Mesenchymal stem cell (in vitro differentiated cells and primary cell): ENCODE results near the gene TRIM43. TPM values are rescaled to one million over a fixed set of nuclear protein-coding genes. Genes with fewer than 3 reads are reported as not detected.
"Not testable (repeated sequence)": the region's sequence is repeated elsewhere in the genome, so short reads cannot be mapped to it uniquely, and the experiment has no call there.

Source experiments
- DNase-seq: peaks from one replicate; pipeline ENCODE4 v3.0.0-alpha.2; 2013
- H2AFZ ChIP-seq: one replicate; pipeline ENCODE4 v1.6.1; 2013; ENCODE audit warnings: low read depth, mild to moderate bottlenecking, control low read depth, inconsistent platforms, low read length, moderate library complexity
- H2AK5ac ChIP-seq: 2 replicates; pipeline ENCODE4 v1.6.1; 2013; ENCODE audit warnings: low read length, moderate library complexity, mild to moderate bottlenecking, inconsistent platforms; ENCODE audit not compliant: severe bottlenecking
- H2BK120ac ChIP-seq: one replicate; pipeline ENCODE4 v1.6.1; 2013; ENCODE audit warnings: low read depth, mild to moderate bottlenecking, inconsistent platforms, low read length, moderate library complexity
- H2BK12ac ChIP-seq, 2 experiments: one replicate each; pipeline ENCODE4 v1.6.1; 2013; ENCODE audit warnings: inconsistent platforms in 2 of 2, low read length in 2 of 2, mild to moderate bottlenecking in 2 of 2, moderate library complexity in 2 of 2, control low read depth in 1 of 2
- H2BK15ac ChIP-seq: one replicate; pipeline ENCODE4 v1.6.1; 2013; ENCODE audit warnings: mild to moderate bottlenecking, low read depth, inconsistent platforms; ENCODE audit not compliant: poor library complexity, severe bottlenecking
- H2BK5ac ChIP-seq: 2 replicates; pipeline ENCODE4 v1.6.1; 2013; ENCODE audit warnings: low read depth, mild to moderate bottlenecking, low read length, control low read depth, inconsistent platforms; ENCODE audit not compliant: poor library complexity, severe bottlenecking
- H3K14ac ChIP-seq, 2 experiments: one replicate each; pipeline ENCODE4 v1.6.1; 2013; ENCODE audit warnings: inconsistent platforms in 2 of 2, low read length in 2 of 2, control low read depth in 1 of 2, mild to moderate bottlenecking in 1 of 2, moderate library complexity in 1 of 2
- H3K18ac ChIP-seq, 2 experiments: one replicate each; pipeline ENCODE4 v1.6.1; 2013; ENCODE audit warnings: inconsistent platforms in 2 of 2, low read length in 2 of 2, control low read depth in 1 of 2, low read depth in 1 of 2, mild to moderate bottlenecking in 1 of 2
- H3K23ac ChIP-seq, 2 experiments: one replicate each; pipeline ENCODE4 v1.6.1; 2013; ENCODE audit warnings: inconsistent platforms in 2 of 2, low read length in 2 of 2, mild to moderate bottlenecking in 2 of 2, moderate library complexity in 2 of 2, control low read depth in 1 of 2
- H3K27ac ChIP-seq: 2 replicates; pipeline ENCODE4 v1.5.1; 2013; ENCODE audit warnings: mild to moderate bottlenecking, moderate library complexity, low read length, control low read depth, inconsistent platforms; ENCODE audit not compliant: poor library complexity, severe bottlenecking
- H3K27me3 ChIP-seq, 2 experiments: 2 replicates each; pipeline versions ENCODE4 v1.6.1 to v1.7.0; 2013; ENCODE audit warnings: low read length in 2 of 2, mild to moderate bottlenecking in 2 of 2, moderate library complexity in 2 of 2, control low read depth in 1 of 2, inconsistent platforms in 1 of 2; ENCODE audit not compliant: control insufficient read depth in 1 of 2, insufficient read depth in 1 of 2
- H3K36me3 ChIP-seq, 2 experiments: 2 replicates each; pipeline versions ENCODE4 v1.6.1 to v1.7.0; 2013; ENCODE audit warnings: low read length in 2 of 2, control low read depth in 1 of 2, inconsistent platforms in 1 of 2, low read depth in 1 of 2, mild to moderate bottlenecking in 1 of 2; ENCODE audit not compliant: insufficient read depth in 2 of 2, control insufficient read depth in 1 of 2
- H3K4ac ChIP-seq, 2 experiments: one replicate each; pipeline ENCODE4 v1.6.1; 2013; ENCODE audit warnings: inconsistent platforms in 2 of 2, low read length in 2 of 2, mild to moderate bottlenecking in 2 of 2, moderate library complexity in 2 of 2, control low read depth in 1 of 2, low read depth in 1 of 2
- H3K4me1 ChIP-seq: 2 replicates; pipeline ENCODE4 v1.6.1; 2013; ENCODE audit warnings: low read depth, low read length, control low read depth; ENCODE audit not compliant: control insufficient read depth, insufficient read depth
- H3K4me2 ChIP-seq: 2 replicates; pipeline ENCODE4 v1.6.1; 2013; ENCODE audit warnings: low read length, mild to moderate bottlenecking, inconsistent platforms; ENCODE audit not compliant: poor library complexity, severe bottlenecking
- H3K4me3 ChIP-seq, 2 experiments: 2 replicates each; pipeline versions ENCODE4 v1.5.1 to v1.7.0; 2013; ENCODE audit warnings: low read length in 2 of 2, mild to moderate bottlenecking in 2 of 2, control low read depth in 1 of 2, low read depth in 1 of 2; ENCODE audit not compliant: insufficient read depth in 1 of 2
- H3K79me1 ChIP-seq: replicated peaks from 2 replicates; pipeline ENCODE4 v1.6.1; 2013; ENCODE audit warnings: mild to moderate bottlenecking, control low read depth, low read length, inconsistent platforms; ENCODE audit not compliant: poor library complexity, severe bottlenecking
- H3K9ac ChIP-seq: 2 replicates; pipeline ENCODE4 v1.7.0; 2013; ENCODE audit warnings: mild to moderate bottlenecking, low read length, moderate library complexity
- H3K9me3 ChIP-seq: 2 replicates; pipeline ENCODE4 v1.7.0; 2013; ENCODE audit warnings: mild to moderate bottlenecking, low read length; ENCODE audit not compliant: control insufficient read depth
- H4K8ac ChIP-seq: one replicate; pipeline ENCODE4 v1.6.1; 2013; ENCODE audit warnings: inconsistent platforms, mild to moderate bottlenecking, low read length, moderate library complexity
- H4K91ac ChIP-seq: one replicate; pipeline ENCODE4 v1.6.1; 2013; ENCODE audit warnings: mild to moderate bottlenecking, low read length, inconsistent platforms
- WGBS: methylation state at CpG from one replicate; pipeline ENCODE4 v1.1.7; 2013; ENCODE audit warnings: mixed read lengths; 5-methylcytosine and 5-hydroxymethylcytosine counted together
- polyA plus RNA-seq, 2 experiments: library from polyadenylated mRNA; stranded (reverse); fragments of 200-250 nt; gene quantifications; one replicate each; pipeline ENCODE4 v1.2.3, GENCODE V29; 2013

Gene TRIM43
- polyA plus RNA-seq (2013, experiment 1 of 2), result not detected
- not detected for polyA plus RNA-seq (2013, experiment 2 of 2)

DNA sequence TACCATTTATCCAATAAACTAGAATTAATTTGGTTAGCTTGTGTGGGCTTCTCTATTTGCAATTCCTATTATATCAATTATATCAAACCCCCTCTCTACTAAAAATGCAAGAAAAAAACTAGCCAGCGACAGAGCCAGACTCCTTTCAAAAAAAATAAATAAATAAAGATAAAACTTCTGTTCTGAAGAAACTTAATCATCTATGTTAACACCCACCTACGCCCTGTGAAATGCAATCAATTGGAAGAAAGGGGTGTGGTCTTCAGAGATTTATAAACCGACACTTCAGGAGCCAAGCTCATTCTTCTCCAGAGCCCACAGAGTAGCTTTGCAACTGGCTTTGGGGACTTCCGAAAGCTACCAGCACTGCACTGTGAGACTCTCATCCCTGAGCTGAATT, at the start of gene TRIM43:
TRIM43 (plus strand) TSS at position 301 of the 400 bp plus-strand sequence. CDS start 2,023 bp downstream, outside the sequence.
- not testable (repeated sequence) for H3K18ac ChIP-seq, H2AFZ ChIP-seq, H3K4me3 ChIP-seq, H2AK5ac ChIP-seq, H3K4me1 ChIP-seq, H2BK5ac ChIP-seq, H3K36me3 ChIP-seq, H3K27me3 ChIP-seq, H2BK12ac ChIP-seq, H3K4ac ChIP-seq, H3K27ac ChIP-seq, H4K8ac ChIP-seq, H3K4me2 ChIP-seq, H2BK15ac ChIP-seq, H3K9me3 ChIP-seq, H2BK120ac ChIP-seq, H3K9ac ChIP-seq, DNase-seq, H3K14ac ChIP-seq, H3K79me1 ChIP-seq, H4K91ac ChIP-seq, H3K23ac ChIP-seq
- WGBS, result no CpG with 5 or more reads among the region's 4 CpGs

DNA sequence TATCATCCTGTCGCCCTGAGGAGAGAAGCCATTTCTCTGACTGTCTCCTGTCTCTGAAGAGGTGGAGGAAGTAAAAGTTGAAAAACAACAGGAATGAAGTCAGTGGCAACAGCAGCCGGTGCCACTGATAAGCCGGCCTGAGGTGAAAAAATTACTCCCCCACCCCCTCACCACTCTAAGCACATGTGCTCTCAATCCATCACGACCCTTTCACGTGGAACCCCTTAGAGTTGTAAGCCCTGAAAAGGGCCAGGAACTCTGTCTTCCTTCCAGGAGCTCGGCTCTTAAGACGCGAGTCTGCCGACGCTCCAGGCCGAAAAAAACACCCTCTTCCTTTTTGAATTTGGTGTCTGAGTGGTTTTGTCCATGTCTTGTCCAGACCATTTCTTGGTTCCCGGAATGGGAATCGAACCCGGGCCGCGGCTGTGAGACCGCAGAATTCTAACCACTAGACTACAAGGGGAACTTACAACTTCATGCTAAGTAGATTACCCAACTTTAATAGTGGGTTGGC, 40.7 kb upstream of the TRIM43 start:
- H3K27ac ChIP-seq, result no peak overlapping the region
- no peaks in the 10 kb centered on the region for H3K4me1 ChIP-seq
- H3K4ac ChIP-seq, result no peak overlapping the region
- H3K14ac ChIP-seq, result no peak overlapping the region
- H2BK12ac ChIP-seq, result no peak overlapping the region
- H3K9ac ChIP-seq, result no peak overlapping the region
- H3K4me3 ChIP-seq, result no peak overlapping the region
- no peak overlapping the region for H4K91ac ChIP-seq
- no peak overlapping the region for H2BK120ac ChIP-seq
- H2AFZ ChIP-seq, result no peak overlapping the region
- H3K79me1 ChIP-seq, result no peaks in the 10 kb centered on the region
- H3K4me2 ChIP-seq, result no peak overlapping the region
- no peak overlapping the region for H4K8ac ChIP-seq
- H2BK15ac ChIP-seq, result no peak overlapping the region
- H3K9me3 ChIP-seq, result no peaks in the 10 kb centered on the region
- no peak overlapping the region for H2AK5ac ChIP-seq
- H2BK5ac ChIP-seq, result no peak overlapping the region
- no peaks in the 10 kb centered on the region for H3K27me3 ChIP-seq
- H3K18ac ChIP-seq, result no peak overlapping the region
- H3K23ac ChIP-seq, result no peak overlapping the region
- WGBS, result 91% methylated on average over 14 of the region's 17 CpGs
- no peaks in the 10 kb centered on the region for H3K36me3 ChIP-seq
- no peak for DNase-seq

DNA sequence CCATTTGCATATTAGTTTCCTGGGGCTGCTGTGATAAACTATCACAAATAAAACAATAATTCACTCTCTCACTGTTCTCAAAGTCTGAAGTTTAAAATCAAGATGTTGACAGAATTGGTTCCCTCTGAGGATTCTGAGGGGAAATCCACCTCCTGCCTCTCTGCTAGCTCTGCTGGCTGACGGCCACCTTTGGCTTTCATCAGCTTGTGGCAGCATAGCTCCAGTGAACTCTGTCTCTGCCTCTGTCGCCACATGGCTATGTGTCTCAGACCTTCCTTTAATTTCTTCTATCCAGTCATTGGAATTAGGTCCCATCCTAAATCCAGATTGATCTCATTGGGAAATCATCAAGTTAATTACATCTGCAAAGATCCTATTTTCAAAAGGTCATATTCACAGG, 38.9 kb upstream of the TRIM43 start:
- DNase-seq, result no peak

DNA sequence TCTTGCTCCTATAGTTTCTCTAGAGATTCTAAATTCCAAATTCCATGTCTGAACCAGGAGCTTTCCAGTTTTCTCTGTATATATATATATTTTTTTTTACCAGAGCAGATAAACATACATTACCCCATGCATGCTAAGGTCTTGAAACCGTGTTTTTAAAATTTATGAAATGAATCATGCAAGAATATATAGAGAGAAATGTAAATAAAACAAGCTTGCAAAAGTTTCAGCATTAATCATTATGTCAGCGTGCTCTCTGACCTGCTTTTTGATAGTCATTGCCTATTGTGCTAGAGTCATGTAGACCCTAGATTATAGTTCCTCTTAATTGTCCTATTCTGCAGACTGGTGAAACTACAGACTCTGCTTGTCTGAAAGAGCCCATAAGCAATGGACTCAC, 22.6 kb upstream of the TRIM43 start:
- H3K36me3 ChIP-seq, result no peaks in the 10 kb centered on the region
- no peak overlapping the region for H2AK5ac ChIP-seq
- H3K9ac ChIP-seq, result no peak overlapping the region
- no peak overlapping the region for H3K18ac ChIP-seq
- H2BK120ac ChIP-seq, result no peak overlapping the region
- no peak overlapping the region for H2BK12ac ChIP-seq
- no peak overlapping the region for H2AFZ ChIP-seq
- H3K14ac ChIP-seq, result no peak overlapping the region
- H3K4me3 ChIP-seq, result no peak overlapping the region
- no peaks in the 10 kb centered on the region for H3K79me1 ChIP-seq
- H2BK5ac ChIP-seq, result no peak overlapping the region
- DNase-seq, result no peak
- no peak overlapping the region for H2BK15ac ChIP-seq
- H3K23ac ChIP-seq, result no peak overlapping the region
- no peak overlapping the region for H3K4me2 ChIP-seq
- no peaks in the 10 kb centered on the region for H3K9me3 ChIP-seq
- H3K27me3 ChIP-seq, result peaks cover 0 to 8% of the 10 kb centered on the region in 2 experiments
- no peak overlapping the region for H4K8ac ChIP-seq
- H3K27ac ChIP-seq, result no peak overlapping the region
- 36% methylated on average over 1 of the region's 2 CpGs for WGBS
- no peaks in the 10 kb centered on the region for H3K4me1 ChIP-seq
- no peak overlapping the region for H3K4ac ChIP-seq
- H4K91ac ChIP-seq, result no peak overlapping the region

More for the DNA sequence above, 38.9 kb upstream of the TRIM43 start:
- Histone ChIP-seq H3K9me3 (no peaks in the 10 kb centered on the region), H3K4me3 (no peak overlapping the region), H2BK15ac (no peak overlapping the region), H3K23ac (no peak overlapping the region), H3K14ac (no peak overlapping the region), H3K27me3 (no peaks in the 10 kb centered on the region), H2BK5ac (no peak overlapping the region), H2BK12ac (no peak overlapping the region), H3K27ac (no peak overlapping the region), H3K4me2 (no peak overlapping the region), H3K4ac (no peak overlapping the region), H3K36me3 (no peaks in the 10 kb centered on the region), H4K8ac (no peak overlapping the region), H3K9ac (no peak overlapping the region), H2BK120ac (no peak overlapping the region), H2AFZ (no peak overlapping the region), H4K91ac (no peak overlapping the region), H2AK5ac (no peak overlapping the region), H3K79me1 (no peaks in the 10 kb centered on the region), H3K4me1 (no peaks in the 10 kb centered on the region), H3K18ac (no peak overlapping the region)
- 71% methylated on average over 2 of the region's 2 CpGs for WGBS
